ENCODE results near the gene SLC7A11.

SLC7A11 gene

DNA sequence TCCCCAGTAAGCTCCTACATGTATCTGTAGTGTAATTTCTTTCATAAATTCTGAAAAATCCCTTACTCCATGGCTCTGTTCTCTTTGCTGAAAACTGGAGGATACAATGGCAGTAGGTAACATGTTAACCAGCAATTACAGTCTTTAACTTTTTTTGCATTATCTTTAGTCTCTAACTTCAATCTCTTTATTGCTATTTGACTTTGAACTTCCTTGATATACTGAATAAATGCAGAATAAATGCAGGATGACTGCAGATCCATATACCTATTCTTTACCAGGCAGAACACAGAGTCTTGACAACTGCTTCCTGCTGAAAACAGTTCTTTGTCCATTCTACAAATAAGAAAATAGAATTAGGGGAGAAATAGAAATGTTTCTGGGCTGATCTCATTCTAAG lies 101.3 kb downstream of the SLC7A11 start:
- no peak for DNase-seq

DNA sequence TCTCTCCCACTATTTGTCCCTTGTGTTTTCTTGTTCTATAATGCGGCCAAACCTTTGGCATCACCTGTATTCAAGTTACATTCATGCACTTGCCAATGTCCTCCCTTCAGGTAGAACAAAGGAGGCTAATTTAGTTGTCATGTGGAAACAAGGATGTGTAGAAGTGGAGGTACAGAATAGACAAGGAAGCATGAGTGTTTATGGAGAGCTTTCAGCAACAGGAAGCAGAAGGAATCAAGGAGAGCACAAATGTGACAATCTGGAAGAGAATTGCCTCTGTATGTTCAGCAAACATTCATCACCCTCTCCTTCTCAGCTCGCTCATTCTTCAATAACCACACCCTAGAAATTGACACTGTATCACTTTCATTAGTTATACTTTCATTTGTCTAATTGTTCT lies 103.4 kb downstream of the SLC7A11 start:
- DNase-seq: no peak

DNA sequence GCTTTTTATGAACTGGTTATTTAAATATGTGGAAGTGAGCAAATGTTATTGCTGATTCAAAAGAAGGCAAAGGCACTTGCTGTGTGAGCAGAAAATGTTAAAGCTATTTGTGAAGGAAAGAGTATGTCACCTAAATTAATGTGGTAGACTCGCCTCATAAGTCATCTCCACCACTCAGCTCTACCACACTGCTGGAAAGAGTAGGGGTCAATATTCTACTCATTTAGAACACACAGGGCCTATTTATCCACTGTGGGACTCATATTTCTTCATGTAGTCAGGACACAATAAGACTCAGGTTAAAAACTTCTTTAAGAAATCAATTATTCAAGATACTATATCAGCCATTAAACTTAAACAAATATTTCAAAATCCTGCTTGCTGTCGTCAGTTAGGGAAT lies 106.5 kb downstream of the SLC7A11 start:
- DNase-seq: no peak

DNA sequence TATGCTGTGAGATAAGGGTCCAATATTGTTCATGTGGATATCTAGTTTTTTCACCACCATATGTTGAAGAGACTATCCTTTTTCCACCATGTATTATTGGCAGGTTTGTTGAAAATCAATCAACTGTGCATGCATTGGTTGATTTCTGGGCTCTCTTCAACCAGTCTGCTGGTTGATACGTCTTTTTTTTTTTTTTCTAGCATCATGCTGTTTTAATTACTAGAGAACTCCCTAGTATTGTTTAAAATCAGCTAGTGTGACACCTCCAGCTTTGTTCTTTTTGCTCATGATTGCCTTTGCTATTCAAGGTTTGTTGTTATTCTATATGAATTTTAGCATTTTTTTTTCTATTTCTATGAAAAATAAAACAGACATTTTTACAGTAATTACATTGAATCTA lies 123.9 kb downstream of the SLC7A11 start:
- no peak for DNase-seq

DNA sequence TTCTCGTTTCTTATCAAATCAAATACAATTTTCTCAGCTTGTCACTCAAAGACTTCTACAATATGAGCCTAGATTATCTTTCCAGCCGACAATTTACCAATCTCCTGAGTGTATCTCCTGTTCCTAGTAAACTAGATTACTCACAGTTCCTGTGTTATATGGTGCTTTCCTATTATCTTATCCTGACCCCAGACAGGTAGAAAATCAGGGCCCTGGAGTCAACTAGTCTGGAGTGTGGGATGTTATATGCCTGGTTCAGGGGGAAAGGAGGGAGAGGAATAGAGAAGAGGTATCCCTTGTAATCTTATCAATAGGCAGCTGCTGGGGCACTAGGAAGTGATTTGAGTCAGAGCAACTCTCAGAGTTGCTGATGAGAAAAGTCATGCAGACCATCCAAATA lies 127.1 kb downstream of the SLC7A11 start:
- DNase-seq: no peak

DNA sequence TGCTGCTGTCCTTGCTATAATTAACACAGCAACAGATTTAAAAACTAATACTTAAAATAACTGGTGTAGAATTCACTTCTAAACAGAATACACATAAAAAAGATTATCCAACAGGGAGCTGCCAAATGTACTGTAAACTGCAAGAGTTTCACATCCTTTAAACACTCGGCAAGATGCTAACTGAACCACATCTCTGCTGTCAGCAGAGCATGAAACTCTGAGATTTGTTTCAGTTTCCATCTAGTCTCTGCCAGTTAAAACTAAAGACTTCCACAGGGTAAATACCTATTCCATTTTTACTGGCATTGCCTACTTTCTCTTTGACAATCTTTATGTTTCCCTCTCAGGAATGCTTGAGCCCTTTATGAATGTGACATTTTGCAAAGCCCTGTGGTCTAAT lies 127.7 kb downstream of the SLC7A11 start:
- DNase-seq: no peak

Data from activated T-cell treated with anti-CD3 and anti-CD28 coated beads, Interleukin-2, amount 50 U/mL, for 48 hours (primary cell).